ENCODE data around the gene SPRR5.

- TF ChIP-seq EZH2 (IDR thresholded peaks at IDR 0.05; ENCODE audit: borderline replicate concordance, low read depth, low read length, poor library complexity, severe bottlenecking) (no peak), CTCF (conservative IDR thresholded peaks at IDR 0.05; ENCODE audit: low read depth, low read length) (no peak)
These were observed 5.8 kb upstream of the SPRR5 start for GRCh38 chr1:152941037-152941711.

All from A673 (cell line).